Astrocyte (in vitro differentiated cells and primary cell): ENCODE results near the gene RAD51B. TPM values are rescaled to one million over a fixed set of nuclear protein-coding genes. Genes with fewer than 3 reads are reported as not detected.

Experiments used
- DNase-seq: peaks from one replicate; pipeline ENCODE4 v3.0.0-alpha.2; 2010; ENCODE audit warnings: low read depth
- FAIRE-seq: peaks from 2 replicates; lab custom pipeline; 2011; peaks lifted over from hg19 to GRCh38; lab: Jason Lieb, UNC
- H2AFZ ChIP-seq: 2 replicates; pipeline ENCODE4 v1.6.0; 2012; ENCODE audit warnings: low read depth, low read length, inconsistent platforms
- H3K27ac ChIP-seq: 2 replicates; pipeline ENCODE4 v1.5.1; 2011; ENCODE audit warnings: low read depth, low read length, inconsistent platforms
- H3K27me3 ChIP-seq: 2 replicates; pipeline ENCODE4 v1.6.0; 2011; ENCODE audit warnings: low read length, inconsistent platforms; ENCODE audit not compliant: insufficient read depth
- H3K36me3 ChIP-seq: 2 replicates; pipeline ENCODE4 v1.5.1; 2011; ENCODE audit warnings: low read length, inconsistent platforms; ENCODE audit not compliant: insufficient read depth
- H3K4me1 ChIP-seq: 2 replicates; pipeline ENCODE4 v1.5.1; 2011; ENCODE audit warnings: low read length, inconsistent platforms; ENCODE audit not compliant: insufficient read depth
- H3K4me2 ChIP-seq: 2 replicates; pipeline ENCODE4 v1.6.0; 2012; ENCODE audit warnings: low read length, inconsistent platforms
- H3K4me3 ChIP-seq: 2 replicates; pipeline ENCODE4 v1.5.1; 2011; ENCODE audit warnings: low read depth, mild to moderate bottlenecking, low read length, inconsistent platforms; ENCODE audit not compliant: insufficient read depth
- H3K79me2 ChIP-seq: 2 replicates; pipeline ENCODE4 v1.6.0; 2012; ENCODE audit warnings: mild to moderate bottlenecking, low read length, inconsistent platforms; ENCODE audit not compliant: insufficient read depth
- H3K9ac ChIP-seq: 2 replicates; pipeline ENCODE4 v1.6.0; 2012; ENCODE audit warnings: mild to moderate bottlenecking, low read length, inconsistent platforms
- H3K9me3 ChIP-seq: 2 replicates; pipeline ENCODE4 v1.5.1; 2012; ENCODE audit warnings: low read depth, mild to moderate bottlenecking, low read length, inconsistent platforms; ENCODE audit not compliant: insufficient read depth
- H4K20me1 ChIP-seq: 2 replicates; pipeline ENCODE4 v1.6.0; 2012; ENCODE audit warnings: low read length, inconsistent platforms; ENCODE audit not compliant: insufficient read depth
- H3K27ac Mint-ChIP-seq: one replicate; pipeline ENCODE4 v1.8.0; 2021; ENCODE audit warnings: mild to moderate bottlenecking, mixed read lengths; ENCODE audit not compliant: unreplicated experiment
- H3K27me3 Mint-ChIP-seq: one replicate; pipeline ENCODE4 v1.8.0; 2021; ENCODE audit warnings: low read depth, mixed read lengths; ENCODE audit not compliant: unreplicated experiment
- H3K36me3 Mint-ChIP-seq: one replicate; pipeline ENCODE4 v1.8.0; 2021; ENCODE audit warnings: low read depth, mixed read lengths; ENCODE audit not compliant: unreplicated experiment
- H3K4me1 Mint-ChIP-seq: one replicate; pipeline ENCODE4 v1.8.0; 2021; ENCODE audit warnings: low read depth, mixed read lengths; ENCODE audit not compliant: unreplicated experiment
- H3K4me3 Mint-ChIP-seq: one replicate; pipeline ENCODE4 v1.8.0; 2021; ENCODE audit warnings: mild to moderate bottlenecking, moderate library complexity, mixed read lengths; ENCODE audit not compliant: unreplicated experiment
- H3K9me3 Mint-ChIP-seq: one replicate; pipeline ENCODE4 v1.8.0; 2021; ENCODE audit warnings: mild to moderate bottlenecking, mixed read lengths; ENCODE audit not compliant: unreplicated experiment
- CTCF ChIP-seq: IDR thresholded peaks from 2 replicates; pipeline ENCODE4 v1.5.1; 2011; ENCODE audit warnings: low read depth, mild to moderate bottlenecking, inconsistent platforms, low read length, moderate library complexity; ENCODE audit not compliant: insufficient read depth
- EZH2 ChIP-seq: IDR thresholded peaks from 2 replicates; pipeline ENCODE4 v1.6.1; 2012; ENCODE audit warnings: mild to moderate bottlenecking, low read length, inconsistent platforms; ENCODE audit not compliant: insufficient read depth
- total RNA-seq: library from RNA; stranded (reverse); gene quantifications from 2 replicates; pipeline ENCODE4 v1.2.1, GENCODE V29; 2021

Gene RAD51B
- total RNA-seq, 1 donor from 2014 or later, result 10.8 TPM

DNA sequence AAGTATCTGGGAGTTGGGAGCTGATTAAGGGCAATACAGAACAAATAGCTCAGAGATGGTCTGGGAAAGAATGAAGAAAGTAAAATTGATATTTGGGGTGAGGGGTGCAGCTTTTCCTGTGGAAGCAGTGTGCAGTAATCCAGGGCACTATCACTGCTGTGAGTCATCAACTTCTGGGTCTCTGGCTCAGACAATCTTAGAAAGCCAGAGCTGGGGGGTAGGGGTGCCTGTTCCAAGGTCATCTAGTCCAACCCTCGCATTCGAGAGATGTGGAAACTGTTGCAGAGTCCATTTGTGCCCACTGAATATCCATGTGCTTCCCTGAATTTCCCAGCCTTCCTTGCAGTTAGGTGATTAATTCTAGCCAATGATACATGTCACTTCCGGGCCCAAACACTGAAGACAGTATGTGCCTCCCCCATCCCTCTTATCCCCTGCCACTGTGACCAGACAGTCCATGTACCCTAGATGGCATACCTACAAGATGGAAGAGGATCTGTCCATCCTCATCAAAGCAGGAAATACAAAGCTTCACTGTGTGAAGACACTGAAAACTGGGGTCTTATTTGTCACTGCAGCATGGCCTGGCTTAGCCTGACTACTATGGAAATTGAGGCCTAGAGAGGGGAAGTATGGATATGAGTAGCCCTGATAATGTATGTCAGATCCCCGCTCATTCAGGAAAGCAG is 921.4 kb downstream of the RAD51B start:
- H3K36me3 ChIP-seq, result no peaks in the 10 kb centered on the region
- H4K20me1 ChIP-seq, result no peaks in the 10 kb centered on the region
- no peaks in the 10 kb centered on the region for H3K27me3 ChIP-seq
- H3K4me1 ChIP-seq, result no peaks in the 10 kb centered on the region
- no peaks in the 10 kb centered on the region for H3K79me2 ChIP-seq
- peaks cover 15% of the 10 kb centered on the region for H3K4me1 Mint-ChIP-seq
- DNase-seq, result no peak
- no peak overlapping the region for H3K27ac Mint-ChIP-seq
- no peak overlapping the region for H3K4me3 ChIP-seq
- no peak for FAIRE-seq
- no peaks in the 10 kb centered on the region for H3K36me3 Mint-ChIP-seq
- no peak overlapping the region for H3K9ac ChIP-seq
- no peak for TF ChIP-seq CTCF
- no peak for TF ChIP-seq EZH2
- H3K27me3 Mint-ChIP-seq, result peaks cover 22% of the 10 kb centered on the region
- H3K9me3 Mint-ChIP-seq, result peaks cover 7% of the 10 kb centered on the region
- no peak overlapping the region for H3K27ac ChIP-seq
- H3K9me3 ChIP-seq, result peaks cover 3% of the 10 kb centered on the region
- no peak overlapping the region for H3K4me2 ChIP-seq
- H2AFZ ChIP-seq, result no peak overlapping the region
- no peak overlapping the region for H3K4me3 Mint-ChIP-seq

- TF ChIP-seq CTCF (no peak), EZH2 (no peak)
- Mint-ChIP-seq H3K4me3 (no peak overlapping the region), H3K36me3 (no peaks in the 10 kb centered on the region), H3K27me3 (peaks cover 22% of the 10 kb centered on the region), H3K9me3 (peaks cover 7% of the 10 kb centered on the region), H3K27ac (no peak overlapping the region), H3K4me1 (peaks cover 10% of the 10 kb centered on the region)
- Histone ChIP-seq H3K4me3 (no peak overlapping the region), H3K27me3 (no peaks in the 10 kb centered on the region), H3K36me3 (no peaks in the 10 kb centered on the region), H2AFZ (no peak overlapping the region), H3K4me1 (no peaks in the 10 kb centered on the region), H3K9me3 (peaks cover 3% of the 10 kb centered on the region), H4K20me1 (no peaks in the 10 kb centered on the region), H3K9ac (no peak overlapping the region), H3K79me2 (no peaks in the 10 kb centered on the region), H3K4me2 (no peak overlapping the region), H3K27ac (no peak overlapping the region)
- DNase-seq (no peak), FAIRE-seq (no peak)
Measured at GRCh38 chr14:68741477-68741791, 921.9 kb downstream of the RAD51B start.

GRCh38 chr14:68741839-68742470 is 922.4 kb downstream of the RAD51B start:
- Mint-ChIP-seq H3K4me1 (peaks cover 9% of the 10 kb centered on the region), H3K9me3 (peaks cover 7% of the 10 kb centered on the region), H3K27ac (no peak overlapping the region), H3K36me3 (no peaks in the 10 kb centered on the region), H3K27me3 (peaks cover 23% of the 10 kb centered on the region), H3K4me3 (no peak overlapping the region)
- H4K20me1 ChIP-seq, result no peaks in the 10 kb centered on the region
- H3K36me3 ChIP-seq, result no peaks in the 10 kb centered on the region
- H3K4me1 ChIP-seq, result no peaks in the 10 kb centered on the region
- no peak overlapping the region for H2AFZ ChIP-seq
- H3K9ac ChIP-seq, result no peak overlapping the region
- H3K27ac ChIP-seq, result no peak overlapping the region
- FAIRE-seq, result no peak
- H3K79me2 ChIP-seq, result no peaks in the 10 kb centered on the region
- no peaks in the 10 kb centered on the region for H3K27me3 ChIP-seq
- no peak for DNase-seq
- H3K4me3 ChIP-seq, result no peak overlapping the region
- TF ChIP-seq CTCF (no peak), EZH2 (no peak)
- peaks cover 3% of the 10 kb centered on the region for H3K9me3 ChIP-seq
- H3K4me2 ChIP-seq, result no peak overlapping the region
